Fibroblast of skin of right biceps (primary cell): ENCODE measurements around the gene ZSCAN29.
"Not testable (repeated sequence)": the region's sequence is repeated elsewhere in the genome, so short reads cannot be mapped to it uniquely, and the experiment has no call there.

Experiments
- DNase-seq: peaks from one replicate; pipeline ENCODE4 v3.0.0-alpha.2; 2013

The ZSCAN29 gene

GRCh38 chr15:43370975-43371974 lies at the start of gene ZSCAN29, which contains the start of gene TUBGCP4:
Gene ZSCAN29 (minus strand): TSS chr15:43371043. CDS start chr15:43369913, 1,130 bp downstream.
Gene TUBGCP4 (plus strand): TSS chr15:43371101. CDS start chr15:43371355, 254 bp downstream.
- peak; percentile 78 for DNase-seq

GRCh38 chr15:43420435-43420834 lies 49.6 kb upstream of the ZSCAN29 start:
- DNase-seq, result no peak

GRCh38 chr15:43414196-43414595 lies 43.4 kb upstream of the ZSCAN29 start:
- peak; percentile 4 for DNase-seq

GRCh38 chr15:43412096-43412495 lies 41.3 kb upstream of the ZSCAN29 start:
- no peak for DNase-seq

- peak; percentile 11 for DNase-seq
Observed at GRCh38 chr15:43410572-43411214, 39.9 kb upstream of the ZSCAN29 start.

- no peak for DNase-seq
Observed at GRCh38 chr15:43408789-43409188, 37.9 kb upstream of the ZSCAN29 start.

- no peak for DNase-seq
Observed at GRCh38 chr15:43406808-43407207, 36.0 kb upstream of the ZSCAN29 start.

- DNase-seq, result no peak
Observed at GRCh38 chr15:43406189-43406588, 35.3 kb upstream of the ZSCAN29 start.

- no peak for DNase-seq
Observed at GRCh38 chr15:43404130-43404529, 33.3 kb upstream of the ZSCAN29 start.

GRCh38 chr15:43403616-43404015 lies 32.8 kb upstream of the ZSCAN29 start:
- DNase-seq, result no peak

- no peak for DNase-seq
Observed at GRCh38 chr15:43402255-43402654, 31.4 kb upstream of the ZSCAN29 start.

GRCh38 chr15:43393592-43393991 lies 22.7 kb upstream of the ZSCAN29 start:
- DNase-seq, result not testable (repeated sequence)

- DNase-seq, result peak; percentile 38
Observed at GRCh38 chr15:43390723-43391122, 19.9 kb upstream of the ZSCAN29 start.

GRCh38 chr15:43383070-43383469 lies 12.2 kb upstream of the ZSCAN29 start:
- peak; percentile 6 for DNase-seq

GRCh38 chr15:43382310-43382709 lies 11.5 kb upstream of the ZSCAN29 start:
- DNase-seq, result no peak

GRCh38 chr15:43378601-43379000 lies 7.8 kb upstream of the ZSCAN29 start:
- no peak for DNase-seq

- peak; percentile 23 for DNase-seq
Observed at GRCh38 chr15:43376017-43376705, 5.3 kb upstream of the ZSCAN29 start.

- DNase-seq, result peak; percentile 20
Observed at GRCh38 chr15:43370310-43370974, 401 bp downstream of the ZSCAN29 start.

GRCh38 chr15:43361313-43361903 lies 9.4 kb downstream of the ZSCAN29 start:
- DNase-seq, result peak; percentile 5

GRCh38 chr15:43360821-43361220 lies 10.0 kb downstream of the ZSCAN29 start:
- DNase-seq, result no peak

GRCh38 chr15:43352693-43353382 lies 18.0 kb downstream of the ZSCAN29 start:
- DNase-seq, result no peak

- no peak for DNase-seq
Observed at GRCh38 chr15:43347114-43347513, 23.7 kb downstream of the ZSCAN29 start.
